ENCODE measurements around the gene RPH3AL. TPM values are rescaled to one million over a fixed set of nuclear protein-coding genes. Genes with fewer than 3 reads are reported as not detected.
"Not testable (repeated sequence)": the region's sequence is repeated elsewhere in the genome, so short reads cannot be mapped to it uniquely, and the experiment has no call there.

RPH3AL gene
- total RNA-seq, 1 donor from 2014 or later = 6.1 TPM

GRCh38 chr17:376936-377863 lies 24.6 kb upstream of the RPH3AL start:
- Histone ChIP-seq H3K27me3 (ENCODE audit: control insufficient read depth, insufficient read depth, low read length) (no peaks in the 10 kb centered on the region), H3K4me3 (ENCODE audit: low read depth, low read length) (no peak overlapping the region), H3K36me3 (ENCODE audit: control insufficient read depth, insufficient read depth, low read length) (no peaks in the 10 kb centered on the region)
- no peak for FAIRE-seq
- TF ChIP-seq CTCF (IDR thresholded peaks at IDR 0.05; ENCODE audit: insufficient read depth, low read length, severe bottlenecking) = no peak
- no peak for DNase-seq (ENCODE audit: low read depth)

GRCh38 chr17:373613-374230 lies 21.1 kb upstream of the RPH3AL start:
- Histone ChIP-seq H3K27me3 (ENCODE audit: control insufficient read depth, insufficient read depth, low read length) (no peaks in the 10 kb centered on the region), H3K36me3 (ENCODE audit: control insufficient read depth, insufficient read depth, low read length) (no peaks in the 10 kb centered on the region), H3K4me3 (ENCODE audit: low read depth, low read length) (no peak overlapping the region)
- no peak for TF ChIP-seq CTCF (IDR thresholded peaks at IDR 0.05; ENCODE audit: insufficient read depth, low read length, severe bottlenecking)
- DNase-seq (ENCODE audit: low read depth) (peak; percentile 27), FAIRE-seq (no peak)

- no peaks in the 10 kb centered on the region for H3K27me3 ChIP-seq (ENCODE audit: control insufficient read depth, insufficient read depth, low read length)
- TF ChIP-seq CTCF (IDR thresholded peaks at IDR 0.05; ENCODE audit: insufficient read depth, low read length, severe bottlenecking) = no peak
- FAIRE-seq = no peak
- no peaks in the 10 kb centered on the region for H3K36me3 ChIP-seq (ENCODE audit: control insufficient read depth, insufficient read depth, low read length)
- DNase-seq (ENCODE audit: low read depth) = no peak
- H3K4me3 ChIP-seq (ENCODE audit: low read depth, low read length) = no peak overlapping the region
Observed at GRCh38 chr17:372157-373152, 19.8 kb upstream of the RPH3AL start.

GRCh38 chr17:371583-371982 lies 19.0 kb upstream of the RPH3AL start:
- no peak for TF ChIP-seq CTCF (IDR thresholded peaks at IDR 0.05; ENCODE audit: insufficient read depth, low read length, severe bottlenecking)
- FAIRE-seq (no peak), DNase-seq (ENCODE audit: low read depth) (no peak)
- Histone ChIP-seq H3K27me3 (ENCODE audit: control insufficient read depth, insufficient read depth, low read length) (no peaks in the 10 kb centered on the region), H3K4me3 (ENCODE audit: low read depth, low read length) (no peak overlapping the region), H3K36me3 (ENCODE audit: control insufficient read depth, insufficient read depth, low read length) (no peaks in the 10 kb centered on the region)

- H3K4me3 ChIP-seq (ENCODE audit: low read depth, low read length); H3K36me3 ChIP-seq (ENCODE audit: control insufficient read depth, insufficient read depth, low read length); H3K27me3 ChIP-seq (ENCODE audit: control insufficient read depth, insufficient read depth, low read length); DNase-seq (ENCODE audit: low read depth): not testable (repeated sequence)
- FAIRE-seq = peak; percentile 40
Observed at GRCh38 chr17:367656-368055, 15.0 kb upstream of the RPH3AL start.

GRCh38 chr17:366657-367615 lies 14.3 kb upstream of the RPH3AL start:
- not testable (repeated sequence) for H3K27me3 ChIP-seq (ENCODE audit: control insufficient read depth, insufficient read depth, low read length)

More at GRCh38 chr17:366657-367615, 14.3 kb upstream of the RPH3AL start:
- not testable (repeated sequence) for H3K4me3 ChIP-seq (ENCODE audit: low read depth, low read length); H3K36me3 ChIP-seq (ENCODE audit: control insufficient read depth, insufficient read depth, low read length); DNase-seq (ENCODE audit: low read depth)
- peak; percentile 66 for FAIRE-seq

All from bronchial epithelial cell (primary cell).